Omental fat pad (tissue), 4 donors: ENCODE data around the gene TTN. TPM values are rescaled to one million over a fixed set of nuclear protein-coding genes. Genes with fewer than 3 reads are reported as not detected.

Experiments
- ATAC-seq: fragments of 150-250 bp; one replicate; pipeline ENCODE4 v1.9.1; 2016; ENCODE audit warnings: mild to moderate bottlenecking, moderate library complexity; ENCODE audit not compliant: low FRiP score
- DNase-seq: peaks from one replicate; pipeline ENCODE4 v3.0.0-alpha.2; 2019; ENCODE audit warnings: low spot score
- CTCF ChIP-seq, 3 donors: fragments of 450-650 bp; IDR thresholded peaks; one replicate each; pipeline ENCODE4 v1.5.1; 2016 to 2017; ENCODE audit warnings: antibody characterized with exemption in 3 of 3, mild to moderate bottlenecking in 3 of 3, moderate library complexity in 2 of 3
- total RNA-seq, 4 donors: library from RNA; depleted of rRNA; stranded (reverse); fragments of >200 nt; gene quantifications; one replicate each; pipeline ENCODE4 v1.1.0, GENCODE V29; 2016

The TTN gene
- total RNA-seq, 4 donors from 2014 or later, result 13.2 to 37.7 (median 22.7) TPM

GRCh38 chr2:178629463-178629862 is 177.8 kb downstream of the TTN start:
- TF ChIP-seq CTCF (IDR thresholded peaks at IDR 0.05), result no peak
- ATAC-seq, result no peak
- DNase-seq, result no peak

GRCh38 chr2:178628605-178629004 is 178.6 kb downstream of the TTN start:
- ATAC-seq (no peak), DNase-seq (no peak)
- TF ChIP-seq CTCF (IDR thresholded peaks at IDR 0.05), result no peak

DNA sequence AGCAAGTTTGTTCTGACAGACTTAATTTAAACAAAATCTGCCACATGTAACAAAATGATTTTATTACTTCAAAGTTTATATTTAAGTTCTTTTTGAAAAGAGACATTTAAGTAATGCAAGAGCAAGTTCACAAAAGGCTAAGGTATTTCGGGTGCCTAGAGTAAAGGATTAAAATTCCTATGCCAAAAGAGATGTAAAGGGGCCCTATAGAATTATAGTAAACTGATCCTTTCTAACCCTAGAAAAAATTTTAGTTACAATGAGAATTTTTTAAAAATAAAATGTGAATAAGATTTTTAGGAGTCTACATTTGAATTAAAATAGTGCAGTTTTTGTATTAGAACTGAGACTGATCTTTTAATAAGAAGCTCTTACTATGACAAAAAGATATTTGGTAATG is 179.8 kb downstream of the TTN start:
- no peak for TF ChIP-seq CTCF (IDR thresholded peaks at IDR 0.05)

DNA sequence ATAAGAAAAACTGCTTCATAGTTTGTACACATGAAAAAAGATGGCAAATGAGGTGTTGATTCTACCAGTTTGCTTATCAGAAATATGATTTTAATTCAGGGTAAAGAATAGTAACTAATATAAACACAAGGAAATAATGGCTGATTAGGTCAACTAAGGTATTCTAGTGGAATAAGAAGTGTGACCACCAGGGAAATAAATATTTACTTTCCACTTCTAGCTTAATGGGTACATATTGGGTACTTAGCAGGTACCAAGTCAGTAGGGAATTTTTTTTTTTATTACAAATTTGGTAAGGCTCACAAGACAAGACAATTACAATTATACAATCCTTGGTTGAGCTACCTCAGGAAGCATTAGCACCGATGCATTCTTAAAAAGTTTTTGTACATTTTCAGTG is 191.3 kb downstream of the TTN start:
- TF ChIP-seq CTCF (IDR thresholded peaks at IDR 0.05), result no peak
- ATAC-seq (no peak), DNase-seq (no peak)

More for the DNA sequence above, 179.8 kb downstream of the TTN start:
- no peak for DNase-seq
- ATAC-seq, result no peak

DNA sequence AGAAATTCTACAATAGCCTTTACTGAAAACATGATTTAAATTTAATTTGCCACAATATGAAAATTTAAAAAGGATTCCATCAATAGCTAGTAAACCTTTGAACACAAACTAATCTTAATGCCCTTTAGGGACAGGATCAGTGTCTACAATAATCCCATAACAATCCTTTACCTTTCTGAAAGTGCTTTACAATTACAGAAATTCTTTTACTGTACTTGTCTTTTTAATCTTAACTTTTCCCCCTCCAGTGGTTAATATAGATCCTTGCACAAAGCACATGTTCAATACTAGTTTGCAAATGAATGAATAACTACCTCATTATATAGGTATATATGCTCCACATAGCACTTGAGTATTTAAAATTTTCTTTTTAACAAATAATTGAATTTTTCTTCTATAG is 204.3 kb downstream of the TTN start:
- ATAC-seq (no peak), DNase-seq (no peak)
- no peak for TF ChIP-seq CTCF (IDR thresholded peaks at IDR 0.05)

DNA sequence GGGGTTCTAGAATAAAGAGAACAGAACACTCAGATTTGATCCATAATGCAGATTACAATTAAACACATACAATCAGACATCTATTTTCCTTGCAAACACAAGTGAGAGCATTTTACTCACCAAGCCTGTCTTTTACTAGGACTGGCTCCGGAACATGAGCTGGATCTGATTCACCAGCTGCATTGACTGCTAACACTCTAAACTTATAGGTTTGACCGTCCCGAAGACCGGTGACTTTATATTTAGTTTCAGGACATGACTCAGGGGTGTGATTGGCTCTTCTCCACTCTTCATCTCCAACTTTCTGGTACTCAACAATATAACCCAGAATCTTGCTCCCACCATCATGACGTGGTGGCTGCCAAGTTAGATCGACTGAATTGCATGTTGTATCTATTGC is 214.6 kb downstream of the TTN start:
- no peak for TF ChIP-seq CTCF (IDR thresholded peaks at IDR 0.05)
- no peak for ATAC-seq
- no peak for DNase-seq

- no peak for ATAC-seq
- DNase-seq, result no peak
- no peak for TF ChIP-seq CTCF (IDR thresholded peaks at IDR 0.05)
Measured at GRCh38 chr2:178589335-178589734, 217.9 kb downstream of the TTN start.
